Prostate gland (tissue), 2 donors: ENCODE results near the gene TIPRL.

Experiments
- CTCF ChIP-seq, 4 experiments: fragments of 200-600 bp in 2 of 4; fragments of 450-650 bp in 2 of 4; sonication (generic) in 2 of 4; IDR thresholded peaks; 1 replicate in 3 of 4; 2 replicates in 1 of 4; pipeline ENCODE4 v1.5.1; 2016 to 2019; ENCODE audit warnings: antibody characterized with exemption in 4 of 4, mild to moderate bottlenecking in 2 of 4, moderate library complexity in 2 of 4
- POLR2A ChIP-seq: fragments of 450-650 bp; IDR thresholded peaks from one replicate; pipeline ENCODE4 v1.6.1; 2016; ENCODE audit warnings: antibody characterized with exemption, mild to moderate bottlenecking
- POLR2AphosphoS5 ChIP-seq: sonication (generic); formaldehyde crosslinking; IDR thresholded peaks from one replicate; pipeline ENCODE4 v1.6.1; 2017; ENCODE audit warnings: antibody characterized with exemption

GRCh38 chr1:168234846-168235547 lies 56.2 kb downstream of the TIPRL start:
- TF ChIP-seq CTCF (IDR thresholded peaks at IDR 0.05) (no peak), POLR2AphosphoS5 (no peak), POLR2A (no peak)
